GM12891 (cell line): Measurements from ENCODE around the gene EID1.

Experiments used
- POLR2A ChIP-seq: IDR thresholded peaks from 2 replicates; pipeline ENCODE4 v1.6.1; 2011; ENCODE audit warnings: low read depth, low read length, control low read depth
- POLR2AphosphoS5 ChIP-seq: IDR thresholded peaks from 2 replicates; pipeline ENCODE4 v1.6.1; 2011; ENCODE audit warnings: low read depth, low read length, control low read depth
- POU2F2 ChIP-seq: IDR thresholded peaks from 2 replicates; pipeline ENCODE4 v1.6.1; 2011; ENCODE audit warnings: low read depth, mild to moderate bottlenecking, control low read depth, low read length, moderate library complexity
- SPI1 ChIP-seq: IDR thresholded peaks from 2 replicates; pipeline ENCODE4 v1.6.1; 2011; ENCODE audit warnings: low read depth, low read length, control low read depth
- TAF1 ChIP-seq: IDR thresholded peaks from 2 replicates; pipeline ENCODE4 v1.6.1; 2011; ENCODE audit warnings: low read depth, low read length, control low read depth

GRCh38 chr15:48914717-48915116 is 36.8 kb downstream of the EID1 start:
- TF ChIP-seq POLR2AphosphoS5 (no peak), POLR2A (no peak), SPI1 (no peak), TAF1 (no peak), POU2F2 (no peak)
